ENCODE measurements around the gene ELMO1.

The ELMO1 gene

GRCh38 chr7:37110660-37111424, 337.8 kb downstream of the ELMO1 start:
- no peak for DNase-seq

GRCh38 chr7:37109843-37110242, 338.8 kb downstream of the ELMO1 start:
- DNase-seq = no peak

- DNase-seq = no peak
Measured at GRCh38 chr7:37109016-37109683, 339.5 kb downstream of the ELMO1 start.

- no peak for DNase-seq
Measured at GRCh38 chr7:37108615-37109014, 340.0 kb downstream of the ELMO1 start.

- no peak for DNase-seq
Measured at GRCh38 chr7:37107047-37107750, 341.5 kb downstream of the ELMO1 start.

- DNase-seq = no peak
Measured at GRCh38 chr7:37105762-37106161, 342.9 kb downstream of the ELMO1 start.

GRCh38 chr7:37104822-37105518, 343.7 kb downstream of the ELMO1 start:
- no peak for DNase-seq

- DNase-seq = no peak
Measured at GRCh38 chr7:37102518-37103137, 346.0 kb downstream of the ELMO1 start.

GRCh38 chr7:37100735-37101331, 347.8 kb downstream of the ELMO1 start:
- DNase-seq = no peak

GRCh38 chr7:37098762-37099161, 349.9 kb downstream of the ELMO1 start:
- DNase-seq = no peak

- no peak for DNase-seq
Measured at GRCh38 chr7:37097983-37098382, 350.7 kb downstream of the ELMO1 start.

- no peak for DNase-seq
Measured at GRCh38 chr7:37097276-37097675, 351.4 kb downstream of the ELMO1 start.

- no peak for DNase-seq
Measured at GRCh38 chr7:37096341-37096740, 352.3 kb downstream of the ELMO1 start.

- DNase-seq = no peak
Measured at GRCh38 chr7:37095122-37095521, 353.5 kb downstream of the ELMO1 start.

GRCh38 chr7:37093257-37093656, 355.4 kb downstream of the ELMO1 start:
- DNase-seq = no peak

GRCh38 chr7:37092548-37092947, 356.1 kb downstream of the ELMO1 start:
- DNase-seq = no peak

- DNase-seq = no peak
Measured at GRCh38 chr7:37089972-37090371, 358.7 kb downstream of the ELMO1 start.

GRCh38 chr7:37085600-37085999, 363.1 kb downstream of the ELMO1 start:
- DNase-seq = no peak

GRCh38 chr7:37084303-37084702, 364.4 kb downstream of the ELMO1 start:
- DNase-seq = no peak

GRCh38 chr7:37083311-37084096, 365.2 kb downstream of the ELMO1 start:
- DNase-seq = peak; percentile 77

- no peak for DNase-seq
Measured at GRCh38 chr7:37081436-37081835, 367.2 kb downstream of the ELMO1 start.

- DNase-seq = no peak
Measured at GRCh38 chr7:37079420-37079819, 369.2 kb downstream of the ELMO1 start.

Measured in left hindlimb (tissue), 1 donor.